GM21723 (cell line): ENCODE results near the gene RAB11FIP4.
"Not testable (repeated sequence)": the region's sequence is repeated elsewhere in the genome, so short reads cannot be mapped to it uniquely, and the experiment has no call there.

Experiments
- ATAC-seq: cut with Tn5 transposase; IDR thresholded peaks from one replicate; pipeline ENCODE4 v1.9.1; 2021; ENCODE audit warnings: mild to moderate bottlenecking, moderate library complexity; ENCODE audit not compliant: unreplicated experiment

The RAB11FIP4 gene

GRCh38 chr17:31391496-31391949 lies at the start of gene RAB11FIP4:
Gene RAB11FIP4, plus strand, starts transcription at chr17:31391675. Its CDS starts 178 bp downstream, at chr17:31391853.
- no peak for ATAC-seq

- ATAC-seq, result not testable (repeated sequence)
Measured at GRCh38 chr17:31345191-31345747, 46.2 kb upstream of the RAB11FIP4 start.

DNA sequence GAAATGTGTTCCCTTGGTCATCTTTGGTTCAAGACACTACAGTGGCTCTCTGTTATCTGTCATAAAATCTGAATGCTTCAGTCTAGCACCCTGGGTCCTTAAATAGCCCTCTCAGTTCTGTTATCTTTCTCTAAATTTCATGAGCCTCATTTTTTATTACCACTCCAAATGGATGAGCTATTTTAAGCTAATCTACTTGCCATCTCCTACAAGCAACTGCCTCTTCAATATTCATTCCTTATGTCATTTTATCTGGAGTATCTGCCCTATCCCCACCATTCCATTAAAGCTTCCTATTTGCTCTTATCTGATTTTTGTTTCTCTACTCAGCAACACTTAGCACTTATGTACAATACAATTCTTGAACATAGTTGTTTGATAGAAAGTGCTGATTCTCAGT lies 42.0 kb upstream of the RAB11FIP4 start:
- no peak for ATAC-seq

GRCh38 chr17:31355935-31356334 lies 35.5 kb upstream of the RAB11FIP4 start:
- no peak for ATAC-seq

DNA sequence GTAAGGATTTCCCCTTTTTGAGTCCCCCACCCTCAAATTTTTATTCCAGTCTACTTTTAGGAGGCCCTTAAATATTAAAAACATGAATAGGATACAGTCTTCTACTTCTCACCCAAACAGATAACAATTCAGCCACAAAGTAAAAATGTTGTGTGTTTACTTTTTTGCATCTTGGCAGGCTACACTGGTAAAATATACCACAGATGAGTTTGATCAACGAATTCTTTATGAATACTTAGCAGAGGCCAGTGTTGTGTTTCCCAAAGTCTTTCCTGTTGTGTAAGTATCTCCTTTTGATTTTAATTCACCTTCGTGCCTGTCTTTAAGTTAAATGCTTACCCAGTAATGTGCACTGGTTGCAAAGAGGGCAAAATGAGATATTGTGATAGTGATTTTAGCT lies 34.4 kb upstream of the RAB11FIP4 start:
- ATAC-seq, result no peak

DNA sequence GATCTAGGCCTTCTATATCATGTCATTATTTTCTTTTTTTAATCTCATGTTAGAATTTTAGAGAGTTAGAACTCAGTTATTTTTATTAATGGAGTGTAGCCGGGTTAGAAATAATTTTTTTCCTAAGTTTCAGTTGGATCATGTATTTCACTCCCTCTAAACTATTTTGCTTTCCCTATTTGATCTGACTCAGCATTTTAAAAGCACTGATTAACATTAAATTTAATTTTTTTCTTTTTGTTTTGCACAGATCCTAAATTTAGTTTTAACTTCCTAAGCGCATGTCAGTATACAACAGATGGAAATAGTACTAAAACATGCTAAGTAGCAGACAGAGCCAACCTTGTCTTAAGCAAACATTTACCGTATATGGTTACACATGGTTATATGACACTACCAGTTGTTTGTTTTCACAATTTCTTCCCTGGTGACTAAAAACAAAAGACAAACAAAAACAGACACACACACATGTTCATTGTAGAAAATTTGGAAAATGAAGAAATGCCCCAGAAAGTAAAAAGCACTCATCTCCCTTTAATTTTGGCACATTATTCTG lies 33.6 kb upstream of the RAB11FIP4 start:
- no peak for ATAC-seq

DNA sequence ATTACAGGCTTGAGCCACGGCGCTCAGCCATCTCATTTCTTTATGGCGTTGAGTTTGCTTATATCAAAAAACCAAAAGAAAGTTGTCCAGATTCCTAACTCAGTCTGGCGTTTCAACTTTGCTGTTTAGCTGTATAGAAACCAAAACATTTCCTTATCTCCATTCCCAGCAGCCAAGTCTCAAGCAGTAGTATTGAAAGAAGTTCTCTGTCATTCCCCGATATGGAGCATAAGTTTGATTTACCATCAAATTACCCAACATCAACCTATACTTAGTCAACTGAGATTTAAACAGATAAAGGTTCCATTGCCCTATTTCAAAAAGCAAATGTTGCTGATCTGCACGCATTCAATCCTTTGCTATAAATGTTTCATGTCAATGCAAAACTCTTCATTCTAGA lies 27.5 kb upstream of the RAB11FIP4 start:
- no peak for ATAC-seq

GRCh38 chr17:31366088-31366487 lies 25.4 kb upstream of the RAB11FIP4 start:
- no peak for ATAC-seq

- no peak for ATAC-seq
Measured at GRCh38 chr17:31369266-31369665, 22.2 kb upstream of the RAB11FIP4 start.

- ATAC-seq, result no peak
Measured at GRCh38 chr17:31371511-31372097, 19.9 kb upstream of the RAB11FIP4 start.

DNA sequence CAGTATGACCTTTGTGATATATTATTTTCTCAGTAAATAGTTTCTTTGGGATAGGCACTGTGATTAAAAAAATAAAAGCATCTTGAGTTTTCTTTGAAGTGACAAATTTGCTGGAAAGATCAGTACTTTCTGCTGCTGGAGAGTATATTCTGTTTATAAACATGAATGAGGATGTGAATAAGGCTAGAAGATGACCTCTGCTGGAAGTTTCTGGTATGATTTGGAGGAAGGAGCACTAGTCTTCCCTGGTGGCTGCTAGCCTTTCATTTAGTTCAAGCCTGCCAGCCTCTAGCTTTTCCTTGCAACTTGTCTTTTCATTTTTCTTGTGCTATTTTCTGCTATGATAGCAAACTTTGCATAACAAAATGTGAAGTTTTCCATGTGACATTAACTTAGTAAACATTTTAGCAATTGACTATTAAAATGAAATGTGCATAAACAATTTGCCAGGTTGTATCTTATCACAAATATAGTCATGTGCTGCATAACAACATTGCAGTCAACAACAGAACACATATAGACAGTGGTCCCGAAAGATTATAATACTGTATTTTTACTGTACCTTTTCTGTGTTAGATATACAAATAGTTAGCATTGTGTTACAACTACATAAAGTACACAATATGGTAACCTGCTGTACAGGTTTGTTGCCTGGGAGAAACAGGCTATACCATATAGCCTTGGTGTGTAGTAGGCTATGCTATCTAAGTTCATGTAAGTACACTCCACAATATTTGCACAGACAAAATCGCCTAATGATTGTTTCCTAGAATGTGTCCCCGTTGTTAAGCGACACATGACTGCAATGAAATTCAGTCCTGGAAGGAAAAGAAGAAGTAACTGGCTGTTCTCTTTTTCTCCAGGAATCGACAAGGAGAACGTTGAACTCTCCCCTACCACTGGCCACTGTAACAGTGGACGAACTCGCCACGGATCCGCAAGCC lies 18.1 kb upstream of the RAB11FIP4 start:
- ATAC-seq, result peak; percentile 49

DNA sequence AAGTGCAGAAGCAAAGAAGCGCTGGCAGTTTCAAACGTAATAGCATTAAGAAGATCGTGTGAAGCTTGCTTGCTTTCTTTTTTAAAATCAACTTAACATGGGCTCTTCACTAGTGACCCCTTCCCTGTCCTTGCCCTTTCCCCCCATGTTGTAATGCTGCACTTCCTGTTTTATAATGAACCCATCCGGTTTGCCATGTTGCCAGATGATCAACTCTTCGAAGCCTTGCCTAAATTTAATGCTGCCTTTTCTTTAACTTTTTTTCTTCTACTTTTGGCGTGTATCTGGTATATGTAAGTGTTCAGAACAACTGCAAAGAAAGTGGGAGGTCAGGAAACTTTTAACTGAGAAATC lies 17.4 kb upstream of the RAB11FIP4 start:
- no peak for ATAC-seq

- no peak for ATAC-seq
Measured at GRCh38 chr17:31374503-31374902, 17.0 kb upstream of the RAB11FIP4 start.

GRCh38 chr17:31378638-31379037 lies 12.8 kb upstream of the RAB11FIP4 start:
- no peak for ATAC-seq

- no peak for ATAC-seq
Measured at GRCh38 chr17:31379597-31380205, 11.8 kb upstream of the RAB11FIP4 start.

GRCh38 chr17:31381165-31381668 lies 10.3 kb upstream of the RAB11FIP4 start:
- ATAC-seq, result no peak

DNA sequence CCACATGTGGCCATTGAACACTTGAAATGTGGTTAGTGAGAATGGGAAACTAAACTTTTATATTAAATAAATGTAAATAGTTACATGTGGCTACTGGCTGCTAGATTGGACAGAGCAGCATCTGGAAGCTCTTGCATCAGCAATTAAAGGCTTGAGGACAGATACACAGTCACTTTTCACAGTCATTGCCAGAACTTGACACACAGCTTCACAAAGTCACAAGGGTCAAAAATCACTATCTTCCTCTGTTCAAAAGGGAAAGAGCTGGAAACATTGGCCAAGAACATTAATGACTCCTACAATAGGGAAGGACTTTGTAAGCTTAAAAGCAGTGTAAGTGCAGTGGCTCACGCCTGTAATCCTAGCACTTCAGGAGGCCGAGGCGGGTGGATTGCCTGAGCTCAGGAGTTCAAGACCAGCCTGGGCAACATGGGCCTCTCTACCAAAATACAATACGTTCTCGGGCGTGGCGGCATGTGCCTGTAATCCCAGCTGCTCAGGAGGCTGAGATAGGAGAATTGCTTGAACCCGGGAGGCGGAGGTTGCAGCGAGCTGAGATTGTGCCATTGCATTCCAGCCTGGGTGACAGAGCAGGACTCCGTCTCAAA lies 8.7 kb upstream of the RAB11FIP4 start:
- not testable (repeated sequence) for ATAC-seq

GRCh38 chr17:31383488-31383887 lies 8.0 kb upstream of the RAB11FIP4 start:
- ATAC-seq, result not testable (repeated sequence)

DNA sequence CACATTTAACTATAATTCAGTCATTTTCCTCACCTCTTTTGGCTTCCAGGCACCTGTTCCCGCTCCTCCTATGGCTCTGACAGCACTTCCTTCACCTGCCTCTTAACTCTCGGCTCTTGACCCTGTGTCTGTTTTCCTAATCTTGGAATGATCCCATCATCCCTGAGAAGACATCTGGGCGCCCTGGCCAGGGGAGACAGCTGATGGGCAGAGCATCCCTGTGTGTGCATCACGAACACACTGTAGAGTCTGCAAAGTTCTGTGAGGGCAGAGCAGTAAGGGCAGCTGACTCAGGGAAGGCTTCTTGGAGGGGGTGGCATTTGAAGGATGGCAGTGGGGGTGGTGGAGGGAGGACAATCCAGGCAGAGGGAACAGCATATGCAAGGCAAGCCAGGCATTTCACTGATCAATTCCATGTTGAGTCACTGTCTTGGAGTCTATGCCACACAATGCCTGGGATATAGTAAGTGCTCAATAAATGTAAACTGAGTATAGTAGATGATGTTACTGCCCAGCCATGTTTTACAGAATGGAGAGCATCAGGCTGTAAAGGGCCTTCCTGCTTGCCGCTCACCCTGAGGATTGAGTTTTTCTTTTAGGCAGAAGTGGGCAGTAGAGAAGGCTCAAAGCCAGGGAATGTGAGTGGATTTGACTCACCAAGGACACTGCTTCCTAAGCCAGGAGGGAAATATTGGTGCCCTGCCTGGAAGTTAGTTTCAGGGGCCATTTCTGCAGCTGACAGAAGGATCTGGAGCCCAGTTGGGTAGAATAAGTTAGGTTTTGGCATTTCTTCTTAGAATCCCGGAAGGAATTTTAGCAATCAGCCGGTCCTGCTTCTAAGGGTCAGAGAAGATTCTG lies 5.8 kb upstream of the RAB11FIP4 start:
- no peak for ATAC-seq
